ENCODE results near the gene FLNB. TPM values are rescaled to one million over a fixed set of nuclear protein-coding genes. Genes with fewer than 3 reads are reported as not detected.

FLNB gene
- total and polyA plus RNA-seq, 5 donors: 22.9 to 44.9 (median 34.0) TPM

DNA sequence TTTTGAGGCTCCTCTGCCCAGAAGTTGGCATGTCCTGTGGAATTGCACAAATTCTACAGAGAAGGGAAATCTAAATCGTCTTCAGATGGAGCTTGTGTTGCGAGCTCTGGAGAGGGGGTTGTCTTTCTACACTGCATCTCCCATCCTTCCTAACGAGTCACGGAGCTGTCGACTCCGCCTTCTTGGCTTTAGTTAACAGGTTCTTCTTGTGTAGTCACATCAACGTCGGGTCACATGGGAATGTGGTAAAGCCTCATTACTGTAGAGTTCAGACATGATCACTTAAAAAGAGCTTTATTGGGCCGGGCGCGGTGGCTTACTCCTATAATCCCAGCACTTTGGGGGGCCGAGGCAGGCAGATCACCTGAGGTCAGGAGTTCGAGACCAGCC, 142.6 kb downstream of the FLNB start:
- ATAC-seq (no peak), DNase-seq (no peak)
- H3K9me3 ChIP-seq (ENCODE audit: control insufficient read depth, low read length): no peaks in the 10 kb centered on the region
- no peak overlapping the region for H3K27ac ChIP-seq (ENCODE audit: low read length)
- WGBS: 90% methylated on average over 13 of the region's 13 CpGs
- H3K27me3 ChIP-seq (ENCODE audit: control insufficient read depth, insufficient read depth): no peaks in the 10 kb centered on the region
- intact Hi-C loops (cut with DNase I): no loop called here
- no peaks in the 10 kb centered on the region for H3K4me1 ChIP-seq (ENCODE audit: control insufficient read depth, insufficient read depth, low read length)
- no peak overlapping the region for H3K4me3 ChIP-seq (ENCODE audit: low read length)

DNA sequence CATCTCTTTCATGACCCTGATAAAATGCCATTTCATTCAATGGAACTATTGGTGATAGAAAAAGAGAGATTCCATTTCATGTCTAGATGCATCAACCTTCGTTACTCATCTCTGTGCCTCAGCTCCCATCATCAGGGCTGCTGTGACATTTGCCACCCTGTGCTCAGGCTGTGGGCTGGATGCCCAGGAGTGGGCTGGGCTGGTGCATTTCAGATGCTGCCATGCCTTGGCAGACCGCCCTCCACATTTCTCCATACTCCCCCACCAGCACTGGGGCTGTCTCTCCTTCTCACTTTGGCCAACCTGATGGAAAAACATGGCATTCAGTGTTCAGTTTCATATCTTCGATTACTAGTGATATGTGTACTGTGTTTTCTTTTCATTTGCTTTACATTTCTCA, 143.4 kb downstream of the FLNB start:
- Histone ChIP-seq H3K4me3 (ENCODE audit: low read length) (no peak overlapping the region), H3K4me1 (ENCODE audit: control insufficient read depth, insufficient read depth, low read length) (no peaks in the 10 kb centered on the region), H3K27ac (ENCODE audit: low read length) (no peak overlapping the region), H3K9me3 (ENCODE audit: control insufficient read depth, low read length) (no peaks in the 10 kb centered on the region), H3K27me3 (ENCODE audit: control insufficient read depth, insufficient read depth) (no peaks in the 10 kb centered on the region)
- WGBS: 64% methylated on average over 3 of the region's 3 CpGs
- ATAC-seq (peak; percentile 78 to 86), DNase-seq (peak; percentile 71 to 86 (median 84))
- intact Hi-C loops (cut with DNase I): no loop called here

DNA sequence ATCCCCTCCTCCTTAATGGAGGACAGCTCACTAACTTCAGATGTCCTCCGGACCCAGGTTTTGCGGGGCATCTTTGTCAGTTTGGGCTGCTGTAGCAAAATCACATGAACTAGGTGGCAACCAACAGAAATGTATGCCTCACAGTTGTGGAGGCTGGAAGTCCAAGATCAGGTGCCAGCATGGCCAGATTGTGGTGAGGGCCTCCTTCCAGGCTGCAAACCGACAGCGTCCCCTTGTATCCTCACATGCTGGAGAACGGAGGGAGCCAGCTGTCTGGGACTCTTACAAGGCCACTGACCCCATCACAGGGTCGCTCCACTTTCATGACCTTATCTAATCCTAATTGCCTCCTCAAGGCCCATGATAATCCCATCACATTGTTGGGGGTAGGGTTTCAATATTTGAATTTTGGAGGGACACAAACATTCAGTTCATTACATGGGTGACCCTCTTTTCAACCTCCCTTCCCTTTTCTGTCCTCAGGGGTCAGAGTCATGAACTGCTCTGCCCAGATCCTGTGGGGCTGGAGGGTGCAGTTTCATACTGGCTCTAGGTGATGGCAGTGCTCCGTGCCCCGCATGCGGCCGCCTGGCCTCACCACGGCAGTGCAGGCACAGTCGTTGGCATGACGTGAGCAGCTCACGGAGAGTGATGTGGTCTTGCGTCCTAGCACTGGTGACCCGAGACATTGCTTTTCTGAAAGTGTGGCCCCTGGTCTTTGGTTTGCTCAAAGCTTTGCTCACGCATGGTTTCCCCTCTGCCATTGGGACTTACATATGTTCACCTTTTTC, 144.2 kb downstream of the FLNB start:
- no peaks in the 10 kb centered on the region for H3K4me1 ChIP-seq (ENCODE audit: control insufficient read depth, insufficient read depth, low read length)
- ATAC-seq (no peak), DNase-seq (no peak)
- H3K4me3 ChIP-seq (ENCODE audit: low read length): no peak overlapping the region
- H3K27ac ChIP-seq (ENCODE audit: low read length): no peak overlapping the region
- no peaks in the 10 kb centered on the region for H3K9me3 ChIP-seq (ENCODE audit: control insufficient read depth, low read length)
- intact Hi-C loops (cut with DNase I): no loop called here
- no peaks in the 10 kb centered on the region for H3K27me3 ChIP-seq (ENCODE audit: control insufficient read depth, insufficient read depth)
- WGBS: 95% methylated on average over 17 of the region's 17 CpGs

DNA sequence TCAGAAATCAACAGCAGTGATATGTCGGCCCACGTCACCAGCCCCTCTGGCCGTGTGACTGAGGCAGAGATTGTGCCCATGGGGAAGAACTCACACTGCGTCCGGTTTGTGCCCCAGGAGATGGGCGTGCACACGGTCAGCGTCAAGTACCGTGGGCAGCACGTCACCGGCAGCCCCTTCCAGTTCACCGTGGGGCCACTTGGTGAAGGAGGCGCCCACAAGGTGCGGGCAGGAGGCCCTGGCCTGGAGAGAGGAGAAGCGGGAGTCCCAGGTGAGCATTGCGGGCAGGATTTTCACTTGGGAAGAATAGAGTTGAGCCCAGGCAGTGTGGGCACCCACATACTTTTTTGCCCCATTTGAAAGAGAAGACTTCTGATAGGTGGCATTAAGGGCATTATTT, 145.1 kb downstream of the FLNB start:
- 97% methylated on average over 16 of the region's 16 CpGs for WGBS

DNA sequence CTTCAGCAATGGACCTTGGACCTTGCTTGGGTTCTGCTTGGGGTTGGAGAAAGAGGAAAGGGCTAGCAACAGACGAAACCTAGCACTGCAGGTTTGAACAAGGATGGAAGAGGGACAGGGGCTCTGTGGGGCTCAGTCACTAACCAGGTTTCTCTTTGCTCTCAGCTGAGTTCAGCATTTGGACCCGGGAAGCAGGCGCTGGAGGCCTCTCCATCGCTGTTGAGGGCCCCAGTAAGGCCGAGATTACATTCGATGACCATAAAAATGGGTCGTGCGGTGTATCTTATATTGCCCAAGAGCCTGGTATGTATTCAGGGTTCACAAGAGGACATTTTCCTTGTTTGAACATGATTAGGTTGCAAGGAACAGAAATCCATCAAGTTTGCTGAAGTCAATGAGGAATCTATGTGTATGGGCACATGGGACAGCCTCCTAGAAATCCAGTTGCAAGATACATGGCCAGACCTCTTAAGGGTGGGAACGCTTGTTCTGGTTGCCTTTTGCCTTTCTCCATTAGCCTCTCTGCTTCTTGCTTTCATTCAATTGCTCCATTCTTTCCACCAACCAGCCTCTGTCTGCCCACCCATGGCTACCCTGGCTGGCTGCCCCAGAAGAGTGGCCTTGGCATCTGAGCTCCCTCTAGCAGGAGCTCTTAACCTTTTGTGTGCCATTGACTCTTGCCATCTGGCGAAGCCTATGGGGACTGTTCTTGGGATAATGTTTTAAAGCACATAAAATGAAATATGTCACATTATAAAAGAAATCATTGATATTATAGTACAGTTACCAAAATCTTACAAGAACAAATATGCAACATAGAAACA, 146.6 kb downstream of the FLNB start:
- Histone ChIP-seq H3K4me1 (ENCODE audit: control insufficient read depth, insufficient read depth, low read length) (no peaks in the 10 kb centered on the region), H3K9me3 (ENCODE audit: control insufficient read depth, low read length) (no peaks in the 10 kb centered on the region), H3K4me3 (ENCODE audit: low read length) (no peak overlapping the region), H3K27ac (ENCODE audit: low read length) (no peak overlapping the region), H3K27me3 (ENCODE audit: control insufficient read depth, insufficient read depth) (no peaks in the 10 kb centered on the region)
- DNase-seq (no peak), ATAC-seq (no peak)
- intact Hi-C loops (cut with DNase I): no loop called here
- 93% methylated on average over 10 of the region's 10 CpGs for WGBS

More for the DNA sequence above, 145.1 kb downstream of the FLNB start:
- ATAC-seq (no peak), DNase-seq (no peak)
- Histone ChIP-seq H3K4me3 (ENCODE audit: low read length) (no peak overlapping the region), H3K9me3 (ENCODE audit: control insufficient read depth, low read length) (no peaks in the 10 kb centered on the region), H3K27ac (ENCODE audit: low read length) (no peak overlapping the region), H3K4me1 (ENCODE audit: control insufficient read depth, insufficient read depth, low read length) (no peaks in the 10 kb centered on the region), H3K27me3 (ENCODE audit: control insufficient read depth, insufficient read depth) (no peaks in the 10 kb centered on the region)
- intact Hi-C loops (cut with DNase I): no loop called here

DNA sequence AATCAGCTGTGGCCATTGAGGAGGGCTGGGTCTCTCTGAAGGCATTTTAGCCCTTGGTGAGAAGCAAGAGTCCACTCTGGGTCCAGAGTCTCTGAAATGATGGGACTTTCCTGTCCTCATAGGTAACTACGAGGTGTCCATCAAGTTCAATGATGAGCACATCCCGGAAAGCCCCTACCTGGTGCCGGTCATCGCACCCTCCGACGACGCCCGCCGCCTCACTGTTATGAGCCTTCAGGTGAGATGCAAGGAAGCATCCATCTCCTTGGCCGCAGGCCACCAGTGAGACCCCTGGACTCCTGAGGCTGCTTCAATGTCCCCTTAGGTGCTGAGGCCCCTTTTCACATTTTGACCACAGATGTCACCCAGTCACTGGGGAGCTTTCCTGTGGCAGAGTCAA, 147.6 kb downstream of the FLNB start:
- Histone ChIP-seq H3K4me3 (ENCODE audit: low read length) (no peak overlapping the region), H3K9me3 (ENCODE audit: control insufficient read depth, low read length) (no peaks in the 10 kb centered on the region), H3K27ac (ENCODE audit: low read length) (no peak overlapping the region), H3K4me1 (ENCODE audit: control insufficient read depth, insufficient read depth, low read length) (no peaks in the 10 kb centered on the region), H3K27me3 (ENCODE audit: control insufficient read depth, insufficient read depth) (no peaks in the 10 kb centered on the region)
- ATAC-seq (no peak), DNase-seq (no peak)
- 96% methylated on average over 10 of the region's 10 CpGs for WGBS
- intact Hi-C loops (cut with DNase I): no loop called here

DNA sequence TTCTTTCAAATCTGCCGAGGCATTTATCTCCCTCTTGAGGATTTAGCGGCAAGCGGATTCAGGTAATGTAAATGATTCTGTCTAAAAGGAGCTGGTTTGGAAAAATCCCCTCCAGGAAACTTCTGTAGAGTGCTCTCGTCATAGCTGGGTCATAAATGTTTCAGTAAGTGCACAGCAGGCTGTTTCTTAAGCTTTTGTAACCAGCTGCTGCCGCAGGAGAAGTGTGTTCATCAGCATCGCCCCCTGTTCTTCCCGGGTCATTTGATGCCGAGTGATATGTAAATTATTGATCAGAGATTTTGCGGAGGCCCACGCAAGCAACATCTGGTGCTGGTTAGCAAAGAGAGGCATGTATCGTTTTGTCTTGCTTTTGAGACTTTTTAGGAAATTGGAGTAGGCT, 149.5 kb downstream of the FLNB start:
- Histone ChIP-seq H3K4me3 (ENCODE audit: low read length) (no peak overlapping the region), H3K27ac (ENCODE audit: low read length) (no peak overlapping the region), H3K9me3 (ENCODE audit: control insufficient read depth, low read length) (no peaks in the 10 kb centered on the region), H3K4me1 (ENCODE audit: control insufficient read depth, insufficient read depth, low read length) (peaks cover 7% of the 10 kb centered on the region), H3K27me3 (ENCODE audit: control insufficient read depth, insufficient read depth) (no peaks in the 10 kb centered on the region)
- ATAC-seq: no peak
- WGBS: 94% methylated on average over 11 of the region's 11 CpGs
- intact Hi-C loops (cut with DNase I): no loop called here
- no peak for DNase-seq

DNA sequence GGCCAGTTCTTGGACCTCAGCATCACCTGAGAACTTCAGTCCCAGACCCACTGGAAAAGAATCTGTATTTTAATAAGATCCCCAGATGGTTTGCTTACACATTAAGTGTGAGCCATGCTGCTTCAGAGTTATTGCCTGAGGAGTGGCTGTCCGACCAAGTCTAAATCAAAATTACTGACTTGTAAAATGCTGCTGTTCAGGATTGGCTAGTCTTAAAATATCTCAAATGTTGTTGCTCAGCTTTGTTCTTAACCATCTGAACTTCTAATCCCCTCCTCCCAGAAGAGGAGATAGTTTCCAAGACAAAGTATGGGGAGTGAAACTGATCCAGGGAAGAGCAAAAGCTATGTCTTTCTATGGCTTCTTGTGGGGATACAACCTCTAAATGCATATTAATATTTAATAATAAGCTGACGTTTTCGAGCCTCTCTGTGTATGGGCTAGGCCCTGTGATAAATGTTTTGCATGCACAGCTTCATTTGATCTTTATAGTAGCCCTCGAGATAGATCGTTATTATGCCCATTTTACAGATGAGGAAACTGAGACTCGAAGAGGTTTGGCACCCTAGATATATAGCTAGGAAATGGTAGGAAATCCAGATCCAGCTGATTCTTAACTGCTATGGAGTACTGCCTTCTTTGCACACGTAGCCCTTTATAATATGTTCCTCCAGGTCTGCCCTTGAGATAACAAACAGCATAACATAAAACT, 150.4 kb downstream of the FLNB start:
- no peak for ATAC-seq
- Histone ChIP-seq H3K27me3 (ENCODE audit: control insufficient read depth, insufficient read depth) (no peaks in the 10 kb centered on the region), H3K4me1 (ENCODE audit: control insufficient read depth, insufficient read depth, low read length) (peaks cover 9% of the 10 kb centered on the region), H3K27ac (ENCODE audit: low read length) (no peak overlapping the region), H3K4me3 (ENCODE audit: low read length) (no peak overlapping the region), H3K9me3 (ENCODE audit: control insufficient read depth, low read length) (no peaks in the 10 kb centered on the region)
- no peak for DNase-seq
- 98% methylated on average over 7 of the region's 7 CpGs for WGBS
- intact Hi-C loops (cut with DNase I): no loop called here

DNA sequence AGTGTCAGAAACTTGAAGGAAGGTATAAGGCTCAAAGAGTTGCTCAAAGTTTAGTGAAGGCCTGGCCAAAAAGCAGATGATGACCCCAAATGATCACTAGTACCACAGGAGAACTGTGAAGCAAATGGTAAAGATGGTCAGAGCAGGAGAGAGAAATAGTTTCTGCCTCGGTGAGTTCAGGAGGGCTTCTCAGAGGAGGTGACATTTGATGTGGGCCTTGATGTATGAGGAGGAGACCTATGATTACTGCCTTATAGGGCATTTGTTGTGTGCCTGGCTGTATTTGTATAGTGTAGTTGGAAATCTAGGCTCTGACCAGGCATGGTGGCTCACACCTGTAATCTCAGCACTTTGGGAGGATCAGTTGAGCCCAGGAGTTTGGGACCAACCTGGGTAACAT, 152.2 kb downstream of the FLNB start:
- H3K4me1 ChIP-seq (ENCODE audit: control insufficient read depth, insufficient read depth, low read length): peaks cover 9% of the 10 kb centered on the region
- ATAC-seq (no peak), DNase-seq (no peak)
- no peak overlapping the region for H3K27ac ChIP-seq (ENCODE audit: low read length)
- intact Hi-C loops (cut with DNase I): no loop called here
- 96% methylated on average over 1 of the region's 1 CpG for WGBS
- H3K4me3 ChIP-seq (ENCODE audit: low read length): no peak overlapping the region
- no peaks in the 10 kb centered on the region for H3K27me3 ChIP-seq (ENCODE audit: control insufficient read depth, insufficient read depth)
- no peaks in the 10 kb centered on the region for H3K9me3 ChIP-seq (ENCODE audit: control insufficient read depth, low read length)

DNA sequence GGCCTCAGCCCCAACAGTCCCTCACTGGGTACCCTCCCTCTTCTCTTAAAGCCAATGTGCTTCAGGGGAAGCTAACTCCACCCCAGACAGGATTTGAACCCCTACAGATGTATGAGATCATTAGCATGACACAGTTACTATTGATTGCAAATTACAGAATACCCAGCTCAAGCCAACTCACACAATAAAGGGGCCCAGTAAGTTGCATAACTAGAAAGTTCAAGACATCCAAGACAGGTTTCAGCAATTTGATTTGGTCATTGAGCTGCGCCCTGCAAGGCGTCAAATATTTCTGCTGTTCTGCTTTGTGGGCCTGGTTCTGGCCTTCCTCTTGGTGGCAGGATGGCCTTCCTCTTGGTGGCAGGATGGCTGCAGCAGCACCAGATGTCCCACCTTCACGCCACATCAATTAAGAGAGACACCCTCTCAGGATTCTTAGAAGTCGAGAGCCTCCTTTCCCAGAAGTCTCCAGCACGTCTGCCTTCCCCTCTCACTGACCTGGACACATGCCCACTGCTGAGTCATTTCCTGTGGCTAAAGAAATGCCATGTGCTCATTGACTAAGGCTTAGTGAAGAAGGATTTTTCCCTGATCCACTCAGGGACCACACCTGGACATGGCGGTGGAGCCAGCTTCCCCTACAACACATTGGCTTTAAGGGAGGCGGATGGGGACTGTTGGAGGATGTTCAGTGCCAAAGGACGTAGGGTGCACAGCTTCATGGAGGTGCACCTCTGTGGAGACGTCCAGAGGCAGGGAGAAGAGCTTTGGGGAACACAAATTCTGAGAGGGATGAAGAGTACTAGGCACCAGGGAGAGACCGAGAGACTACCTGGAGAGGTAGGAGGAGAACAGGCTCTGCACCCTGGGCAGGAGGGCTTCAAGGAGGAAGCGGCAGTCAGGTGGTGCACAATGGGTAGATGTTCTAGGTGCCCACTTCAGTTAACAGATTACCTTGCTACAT, 153.5 kb downstream of the FLNB start:
- intact Hi-C loops (cut with DNase I): no loop called here
- H3K27ac ChIP-seq (ENCODE audit: low read length): peak overlapping the region; percentile 48

More for the DNA sequence above, 153.5 kb downstream of the FLNB start:
- peaks cover 9% of the 10 kb centered on the region for H3K4me1 ChIP-seq (ENCODE audit: control insufficient read depth, insufficient read depth, low read length)
- H3K27me3 ChIP-seq (ENCODE audit: control insufficient read depth, insufficient read depth): no peaks in the 10 kb centered on the region
- no peaks in the 10 kb centered on the region for H3K9me3 ChIP-seq (ENCODE audit: control insufficient read depth, low read length)
- ATAC-seq (peak in 1 of 2 donors; percentile 35), DNase-seq (peak in 2 of 3 donors; percentile 80 to 82)
- H3K4me3 ChIP-seq (ENCODE audit: low read length): no peak overlapping the region
- WGBS: 77% methylated on average over 11 of the region's 11 CpGs

All from right cardiac atrium (tissue), 5 donors.